Measurements from ENCODE around the gene PDGFD.

PDGFD gene

DNA sequence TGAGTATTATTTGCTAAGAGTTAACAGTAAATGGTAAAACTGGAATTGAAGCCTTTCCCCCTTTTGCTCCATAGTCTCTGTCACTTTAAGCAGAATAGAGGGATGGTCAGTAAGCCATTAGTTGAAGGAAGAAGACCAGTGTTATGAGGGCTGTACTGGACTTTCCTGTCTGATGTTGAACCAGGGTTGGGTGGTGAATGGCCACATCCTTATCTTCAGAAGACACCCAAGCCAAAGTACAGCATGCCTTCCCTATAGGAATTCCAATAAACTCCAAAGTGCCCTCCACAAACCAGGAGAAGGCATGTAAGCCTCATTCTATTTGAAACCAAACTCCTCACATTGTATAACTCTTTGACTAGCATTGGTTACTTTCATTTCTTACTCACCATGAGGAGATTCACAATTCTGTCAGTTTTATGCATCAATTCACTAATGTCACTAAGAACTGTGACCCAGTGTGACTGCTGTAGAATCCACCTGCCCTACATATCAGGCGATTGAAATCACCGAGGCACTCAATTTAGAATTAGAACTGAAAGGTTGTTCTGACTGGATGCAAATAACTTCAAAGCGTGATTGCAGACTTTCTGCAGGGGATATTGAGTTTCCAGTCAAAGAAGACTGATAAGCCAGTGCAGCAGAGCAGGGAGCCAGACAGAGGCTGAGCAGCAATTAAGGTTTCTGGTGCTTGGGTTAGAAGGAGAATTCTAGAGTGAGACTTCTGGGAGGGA lies 234.6 kb downstream of the PDGFD start:
- Histone ChIP-seq H3K27me3 (ENCODE audit: control insufficient read depth in 5 of 5, insufficient read depth in 4 of 5, low read length in 5 of 5) (no peaks in the 10 kb centered on the region), H3K9ac (ENCODE audit: low read length in 5 of 5) (no peak overlapping the region), H3K27ac (ENCODE audit: low read depth, low read length) (no peak overlapping the region), H3K4me1 (ENCODE audit: control insufficient read depth in 5 of 5, insufficient read depth in 5 of 5, low read length in 5 of 5) (peaks cover 0 to 4% (median 0%) of the 10 kb centered on the region in 5 donors), H3K9me3 (ENCODE audit: control insufficient read depth in 5 of 5, low read length in 5 of 5) (no peaks in the 10 kb centered on the region), H3K4me3 (ENCODE audit: low read depth in 1 of 5, low read length in 5 of 5) (no peak overlapping the region), H3K36me3 (ENCODE audit: control insufficient read depth in 5 of 5, insufficient read depth in 5 of 5, low read length in 5 of 5) (no peaks in the 10 kb centered on the region)

DNA sequence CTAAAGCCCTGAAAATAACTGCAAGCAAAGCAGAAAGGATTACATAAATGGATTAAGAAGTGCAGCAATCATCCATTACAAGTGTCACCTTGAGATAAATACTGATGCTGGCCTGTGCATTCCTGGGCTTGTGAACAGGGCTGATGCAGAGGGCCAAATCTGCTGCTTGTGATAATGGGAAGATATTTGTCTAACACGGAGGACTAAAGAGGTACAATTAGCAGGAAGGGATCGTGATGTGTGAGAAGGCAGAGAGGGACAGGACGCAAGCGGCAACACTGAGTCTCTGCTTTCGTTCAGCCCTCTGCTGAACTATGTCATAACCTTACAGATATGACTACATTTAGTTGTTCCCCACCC lies 235.2 kb downstream of the PDGFD start:
- H3K4me1 ChIP-seq (ENCODE audit: control insufficient read depth in 5 of 5, insufficient read depth in 5 of 5, low read length in 5 of 5): peaks cover 0 to 4% (median 0%) of the 10 kb centered on the region in 5 donors
- no peaks in the 10 kb centered on the region for H3K36me3 ChIP-seq (ENCODE audit: control insufficient read depth in 5 of 5, insufficient read depth in 5 of 5, low read length in 5 of 5)
- H3K27me3 ChIP-seq (ENCODE audit: control insufficient read depth in 5 of 5, insufficient read depth in 4 of 5, low read length in 5 of 5): no peaks in the 10 kb centered on the region
- no peak overlapping the region for H3K27ac ChIP-seq (ENCODE audit: low read depth, low read length)
- no peak overlapping the region for H3K4me3 ChIP-seq (ENCODE audit: low read depth in 1 of 5, low read length in 5 of 5)
- H3K9ac ChIP-seq (ENCODE audit: low read length in 5 of 5): no peak overlapping the region
- no peaks in the 10 kb centered on the region for H3K9me3 ChIP-seq (ENCODE audit: control insufficient read depth in 5 of 5, low read length in 5 of 5)

DNA sequence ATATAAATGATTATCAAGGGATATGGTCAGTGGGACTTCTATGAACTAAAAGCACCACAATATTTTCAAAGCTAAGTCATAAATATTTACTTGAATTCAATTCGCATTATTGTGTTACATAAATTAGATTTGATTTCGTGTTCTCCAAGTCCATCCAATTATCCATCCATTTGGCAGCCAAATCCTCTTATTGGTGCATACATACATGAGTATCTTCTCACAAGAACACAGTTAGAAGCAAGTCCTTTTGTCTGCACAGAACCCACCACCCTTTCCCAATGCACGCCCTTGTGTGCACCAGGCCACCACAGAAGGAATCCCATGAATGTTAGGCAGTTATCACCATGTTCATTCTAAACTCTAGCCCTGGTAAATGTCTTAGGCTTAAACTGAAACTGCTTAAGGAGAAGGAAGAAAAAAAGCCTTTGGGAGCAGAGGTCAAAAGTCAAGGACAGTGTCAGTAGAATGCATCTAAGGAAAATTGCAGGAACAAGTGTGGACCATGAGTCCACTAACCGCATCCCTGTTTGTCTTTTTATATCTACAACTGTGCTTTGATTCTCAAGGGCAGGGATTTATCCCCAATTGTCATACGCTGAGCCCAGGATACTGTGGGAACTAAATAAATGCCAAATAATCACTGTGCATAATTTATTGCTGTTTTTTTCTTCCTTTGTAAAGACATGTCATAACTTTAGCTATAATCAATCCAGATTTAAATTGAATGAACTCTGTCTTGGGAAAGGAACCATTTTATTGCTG lies 235.7 kb downstream of the PDGFD start:
- Histone ChIP-seq H3K27me3 (ENCODE audit: control insufficient read depth in 5 of 5, insufficient read depth in 4 of 5, low read length in 5 of 5) (no peaks in the 10 kb centered on the region), H3K36me3 (ENCODE audit: control insufficient read depth in 5 of 5, insufficient read depth in 5 of 5, low read length in 5 of 5) (no peaks in the 10 kb centered on the region), H3K9ac (ENCODE audit: low read length in 5 of 5) (no peak overlapping the region), H3K4me3 (ENCODE audit: low read depth in 1 of 5, low read length in 5 of 5) (no peak overlapping the region), H3K4me1 (ENCODE audit: control insufficient read depth in 5 of 5, insufficient read depth in 5 of 5, low read length in 5 of 5) (peaks cover 0 to 4% (median 0%) of the 10 kb centered on the region in 5 donors), H3K9me3 (ENCODE audit: control insufficient read depth in 5 of 5, low read length in 5 of 5) (no peaks in the 10 kb centered on the region), H3K27ac (ENCODE audit: low read depth, low read length) (no peak overlapping the region)

DNA sequence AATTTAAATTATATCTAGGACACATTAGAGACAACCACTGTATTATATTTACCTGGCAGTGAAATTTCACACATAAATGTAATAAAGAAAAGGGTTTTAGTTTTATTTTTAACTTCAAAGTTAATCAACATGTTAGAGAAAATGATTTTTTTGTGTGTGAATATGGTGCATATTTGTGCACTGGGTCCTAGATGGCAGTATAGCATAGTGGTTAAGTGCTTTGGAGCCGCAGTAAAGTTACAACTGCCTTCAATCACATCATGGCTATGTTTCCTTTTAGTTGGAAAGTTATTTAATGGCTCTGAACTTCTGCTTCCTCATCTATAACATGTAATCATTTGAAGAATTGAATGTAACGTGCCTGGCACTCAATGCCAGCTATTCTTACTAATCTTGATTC lies 236.4 kb downstream of the PDGFD start:
- Histone ChIP-seq H3K36me3 (ENCODE audit: control insufficient read depth in 5 of 5, insufficient read depth in 5 of 5, low read length in 5 of 5) (no peaks in the 10 kb centered on the region), H3K4me3 (ENCODE audit: low read depth in 1 of 5, low read length in 5 of 5) (no peak overlapping the region), H3K9me3 (ENCODE audit: control insufficient read depth in 5 of 5, low read length in 5 of 5) (no peaks in the 10 kb centered on the region), H3K27ac (ENCODE audit: low read depth, low read length) (no peak overlapping the region), H3K9ac (ENCODE audit: low read length in 5 of 5) (no peak overlapping the region), H3K4me1 (ENCODE audit: control insufficient read depth in 5 of 5, insufficient read depth in 5 of 5, low read length in 5 of 5) (peaks cover 0 to 4% (median 0%) of the 10 kb centered on the region in 5 donors), H3K27me3 (ENCODE audit: control insufficient read depth in 5 of 5, insufficient read depth in 4 of 5, low read length in 5 of 5) (no peaks in the 10 kb centered on the region)

DNA sequence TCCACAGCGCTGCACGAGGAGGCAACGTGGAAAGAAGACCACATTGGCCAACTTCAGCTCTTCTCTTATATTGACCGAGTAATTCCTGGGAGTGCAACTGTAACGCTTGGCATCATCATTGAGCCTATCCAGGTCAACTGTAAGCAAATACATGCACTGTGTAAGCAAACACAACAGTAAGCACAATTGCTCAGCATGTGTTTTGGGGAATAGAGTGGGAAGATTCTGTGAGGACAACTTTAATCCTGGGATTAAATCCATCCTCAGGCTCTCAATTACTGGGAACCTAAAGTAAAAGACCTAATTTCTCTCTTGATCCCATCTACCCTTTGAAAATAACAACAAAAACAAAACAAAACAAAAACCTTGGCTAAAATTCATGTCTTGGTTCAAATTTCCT lies 237.0 kb downstream of the PDGFD start:
- no peaks in the 10 kb centered on the region for H3K9me3 ChIP-seq (ENCODE audit: control insufficient read depth in 5 of 5, low read length in 5 of 5)

DNA sequence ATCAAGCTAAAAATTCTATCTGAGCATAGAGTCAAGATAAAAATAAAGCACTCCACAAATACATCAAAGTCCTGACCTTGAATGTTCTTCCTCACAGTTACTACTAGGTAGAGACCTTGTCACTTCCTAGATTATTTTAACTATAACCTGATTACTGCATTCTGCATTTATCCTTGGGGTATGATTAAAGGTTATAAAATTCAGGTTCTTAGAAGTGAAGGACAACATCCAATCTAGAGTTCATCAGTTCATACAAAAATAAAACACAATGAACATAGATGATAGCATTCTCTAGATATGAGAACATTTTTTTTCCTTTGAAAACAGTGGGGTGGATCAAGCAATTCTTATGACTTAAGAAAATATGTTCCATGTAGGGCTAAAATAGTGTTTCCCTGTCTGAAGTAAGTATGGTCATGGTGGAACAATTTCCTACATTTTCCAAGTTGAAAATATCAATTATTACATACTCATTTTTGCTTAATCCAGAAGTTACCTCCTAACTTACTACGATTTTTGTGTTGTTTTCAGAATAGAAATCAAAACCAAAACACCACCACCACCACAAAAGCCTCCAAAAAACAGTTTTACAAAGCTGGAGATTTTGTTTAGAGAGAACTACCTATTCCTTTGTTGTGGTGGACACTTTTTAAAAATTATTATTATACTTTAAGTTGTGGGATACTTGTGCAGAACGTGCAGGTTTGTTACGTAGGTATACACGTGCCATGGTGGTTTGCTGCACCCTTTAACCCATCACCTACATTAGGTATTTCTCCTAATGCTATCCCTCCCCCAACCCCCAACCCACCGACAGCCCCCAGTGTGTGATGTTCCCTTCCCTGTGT lies 239.6 kb downstream of the PDGFD start:
- Histone ChIP-seq H3K27me3 (ENCODE audit: control insufficient read depth in 5 of 5, insufficient read depth in 4 of 5, low read length in 5 of 5) (no peaks in the 10 kb centered on the region), H3K27ac (ENCODE audit: low read depth, low read length) (no peak overlapping the region), H3K36me3 (ENCODE audit: control insufficient read depth in 5 of 5, insufficient read depth in 5 of 5, low read length in 5 of 5) (no peaks in the 10 kb centered on the region), H3K9ac (ENCODE audit: low read length in 5 of 5) (no peak overlapping the region), H3K9me3 (ENCODE audit: control insufficient read depth in 5 of 5, low read length in 5 of 5) (no peaks in the 10 kb centered on the region), H3K4me1 (ENCODE audit: control insufficient read depth in 5 of 5, insufficient read depth in 5 of 5, low read length in 5 of 5) (peaks cover 0 to 4% (median 0%) of the 10 kb centered on the region in 5 donors), H3K4me3 (ENCODE audit: low read depth in 1 of 5, low read length in 5 of 5) (no peak overlapping the region)

More for the DNA sequence above, 237.0 kb downstream of the PDGFD start:
- no peak overlapping the region for H3K9ac ChIP-seq (ENCODE audit: low read length in 5 of 5)
- H3K4me3 ChIP-seq (ENCODE audit: low read depth in 1 of 5, low read length in 5 of 5): no peak overlapping the region
- no peaks in the 10 kb centered on the region for H3K36me3 ChIP-seq (ENCODE audit: control insufficient read depth in 5 of 5, insufficient read depth in 5 of 5, low read length in 5 of 5)
- H3K4me1 ChIP-seq (ENCODE audit: control insufficient read depth in 5 of 5, insufficient read depth in 5 of 5, low read length in 5 of 5): peaks cover 0 to 4% (median 0%) of the 10 kb centered on the region in 5 donors
- H3K27ac ChIP-seq (ENCODE audit: low read depth, low read length): no peak overlapping the region
- H3K27me3 ChIP-seq (ENCODE audit: control insufficient read depth in 5 of 5, insufficient read depth in 4 of 5, low read length in 5 of 5): no peaks in the 10 kb centered on the region

DNA sequence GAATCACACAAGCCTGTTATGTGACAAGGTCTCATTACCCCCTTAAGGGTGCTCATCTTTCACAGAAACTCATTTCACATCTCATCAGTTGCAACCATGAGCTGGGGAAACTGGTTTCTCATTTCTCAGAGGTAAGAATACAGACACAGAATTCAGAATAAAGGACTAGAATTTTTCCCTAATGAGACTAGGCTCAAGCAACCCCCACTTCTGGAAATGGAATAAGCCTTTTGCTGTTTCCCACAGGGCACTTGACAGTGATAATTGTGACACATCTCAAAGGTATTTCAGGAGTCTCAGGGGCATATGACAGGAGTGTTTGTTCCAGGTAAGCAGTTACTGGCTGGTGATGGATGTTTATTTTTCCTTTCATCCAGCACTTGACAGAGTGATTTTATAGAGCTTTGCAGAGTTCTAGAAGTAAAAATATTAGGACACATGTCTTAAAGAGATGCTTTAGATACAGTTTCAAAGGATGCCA lies 240.5 kb downstream of the PDGFD start:
- H3K27ac ChIP-seq (ENCODE audit: low read depth, low read length): no peak overlapping the region

DNA sequence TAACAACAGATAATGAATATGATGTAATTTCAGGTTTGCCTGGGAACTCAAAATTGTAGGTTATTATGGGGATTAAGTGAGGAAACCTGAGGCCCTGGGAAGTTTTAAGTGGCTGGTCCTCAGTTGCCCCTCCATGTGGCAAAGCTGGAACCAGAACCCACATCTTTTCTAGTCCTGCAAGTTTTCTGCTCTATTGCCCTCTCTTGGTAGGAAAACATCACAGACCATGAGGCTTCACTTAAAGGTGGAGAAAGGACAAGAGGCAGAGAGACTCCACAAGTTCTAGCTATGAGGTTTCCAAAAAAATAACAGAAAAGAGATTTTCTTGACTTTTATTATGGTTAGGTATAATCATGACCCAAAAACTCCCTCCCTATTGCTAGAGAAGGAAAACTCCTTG lies 243.0 kb downstream of the PDGFD start:
- H3K9ac ChIP-seq (ENCODE audit: low read length in 5 of 5): no peak overlapping the region
- no peaks in the 10 kb centered on the region for H3K27me3 ChIP-seq (ENCODE audit: control insufficient read depth in 5 of 5, insufficient read depth in 4 of 5, low read length in 5 of 5)
- H3K4me1 ChIP-seq (ENCODE audit: control insufficient read depth in 5 of 5, insufficient read depth in 5 of 5, low read length in 5 of 5): no peaks in the 10 kb centered on the region
- H3K27ac ChIP-seq (ENCODE audit: low read depth, low read length): no peak overlapping the region
- no peak overlapping the region for H3K4me3 ChIP-seq (ENCODE audit: low read depth in 1 of 5, low read length in 5 of 5)
- H3K36me3 ChIP-seq (ENCODE audit: control insufficient read depth in 5 of 5, insufficient read depth in 5 of 5, low read length in 5 of 5): no peaks in the 10 kb centered on the region
- H3K9me3 ChIP-seq (ENCODE audit: control insufficient read depth in 5 of 5, low read length in 5 of 5): no peaks in the 10 kb centered on the region

More for the DNA sequence above, 240.5 kb downstream of the PDGFD start:
- H3K4me3 ChIP-seq (ENCODE audit: low read depth in 1 of 5, low read length in 5 of 5): no peak overlapping the region
- H3K9ac ChIP-seq (ENCODE audit: low read length in 5 of 5): no peak overlapping the region
- H3K9me3 ChIP-seq (ENCODE audit: control insufficient read depth in 5 of 5, low read length in 5 of 5): no peaks in the 10 kb centered on the region
- peaks cover 0 to 3% (median 0%) of the 10 kb centered on the region in 5 donors for H3K4me1 ChIP-seq (ENCODE audit: control insufficient read depth in 5 of 5, insufficient read depth in 5 of 5, low read length in 5 of 5)
- no peaks in the 10 kb centered on the region for H3K27me3 ChIP-seq (ENCODE audit: control insufficient read depth in 5 of 5, insufficient read depth in 4 of 5, low read length in 5 of 5)
- H3K36me3 ChIP-seq (ENCODE audit: control insufficient read depth in 5 of 5, insufficient read depth in 5 of 5, low read length in 5 of 5): no peaks in the 10 kb centered on the region

DNA sequence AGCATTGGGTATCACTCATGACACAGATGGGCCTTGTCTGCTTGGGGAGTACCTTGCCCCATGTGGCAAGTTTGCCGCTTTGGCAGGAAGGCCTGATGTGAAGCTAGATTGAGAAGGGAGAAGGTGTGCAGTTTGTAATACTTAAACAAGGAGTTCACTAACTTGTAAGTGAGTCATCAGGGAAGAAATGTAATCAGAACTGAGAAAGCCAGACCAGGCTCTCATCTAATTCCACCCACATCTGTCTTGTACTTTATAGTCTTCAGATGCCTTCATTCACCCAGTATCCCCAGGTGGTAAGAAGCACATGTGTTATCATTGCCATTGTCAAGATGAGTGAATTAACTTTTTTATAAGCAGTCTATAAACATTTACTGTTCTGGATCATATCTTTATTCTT lies 243.5 kb downstream of the PDGFD start:
- H3K9ac ChIP-seq (ENCODE audit: low read length in 5 of 5): no peak overlapping the region
- H3K27ac ChIP-seq (ENCODE audit: low read depth, low read length): no peak overlapping the region
- H3K4me1 ChIP-seq (ENCODE audit: control insufficient read depth in 5 of 5, insufficient read depth in 5 of 5, low read length in 5 of 5): no peaks in the 10 kb centered on the region
- no peak overlapping the region for H3K4me3 ChIP-seq (ENCODE audit: low read depth in 1 of 5, low read length in 5 of 5)
- H3K9me3 ChIP-seq (ENCODE audit: control insufficient read depth in 5 of 5, low read length in 5 of 5): no peaks in the 10 kb centered on the region
- H3K36me3 ChIP-seq (ENCODE audit: control insufficient read depth in 5 of 5, insufficient read depth in 5 of 5, low read length in 5 of 5): no peaks in the 10 kb centered on the region
- H3K27me3 ChIP-seq (ENCODE audit: control insufficient read depth in 5 of 5, insufficient read depth in 4 of 5, low read length in 5 of 5): no peaks in the 10 kb centered on the region

All from subcutaneous abdominal adipose tissue (tissue), 5 donors.